ENCODE results near the gene IFNA4.
A peak's percentile ranks its signal among the peaks of the same experiment; 100 is the strongest.

DNA sequence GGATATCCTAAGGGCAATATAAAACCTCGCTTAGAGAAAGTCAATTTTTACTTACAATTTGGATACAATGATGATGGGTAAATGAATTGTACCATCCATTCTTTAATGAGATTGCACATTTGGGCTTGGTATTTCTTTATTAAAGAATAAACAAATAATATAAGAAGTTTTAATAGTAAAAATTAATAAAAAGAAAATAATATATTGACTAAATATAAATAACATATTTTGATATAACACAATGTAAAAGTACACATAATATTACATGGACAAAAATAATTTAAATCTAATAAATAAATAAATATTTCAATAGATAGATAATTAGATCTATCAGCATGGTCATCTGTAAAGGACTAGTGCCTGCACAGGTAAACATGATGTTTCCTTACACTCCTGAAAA is 21.9 kb downstream of the IFNA4 start:
- TF ChIP-seq, protein P1, sequence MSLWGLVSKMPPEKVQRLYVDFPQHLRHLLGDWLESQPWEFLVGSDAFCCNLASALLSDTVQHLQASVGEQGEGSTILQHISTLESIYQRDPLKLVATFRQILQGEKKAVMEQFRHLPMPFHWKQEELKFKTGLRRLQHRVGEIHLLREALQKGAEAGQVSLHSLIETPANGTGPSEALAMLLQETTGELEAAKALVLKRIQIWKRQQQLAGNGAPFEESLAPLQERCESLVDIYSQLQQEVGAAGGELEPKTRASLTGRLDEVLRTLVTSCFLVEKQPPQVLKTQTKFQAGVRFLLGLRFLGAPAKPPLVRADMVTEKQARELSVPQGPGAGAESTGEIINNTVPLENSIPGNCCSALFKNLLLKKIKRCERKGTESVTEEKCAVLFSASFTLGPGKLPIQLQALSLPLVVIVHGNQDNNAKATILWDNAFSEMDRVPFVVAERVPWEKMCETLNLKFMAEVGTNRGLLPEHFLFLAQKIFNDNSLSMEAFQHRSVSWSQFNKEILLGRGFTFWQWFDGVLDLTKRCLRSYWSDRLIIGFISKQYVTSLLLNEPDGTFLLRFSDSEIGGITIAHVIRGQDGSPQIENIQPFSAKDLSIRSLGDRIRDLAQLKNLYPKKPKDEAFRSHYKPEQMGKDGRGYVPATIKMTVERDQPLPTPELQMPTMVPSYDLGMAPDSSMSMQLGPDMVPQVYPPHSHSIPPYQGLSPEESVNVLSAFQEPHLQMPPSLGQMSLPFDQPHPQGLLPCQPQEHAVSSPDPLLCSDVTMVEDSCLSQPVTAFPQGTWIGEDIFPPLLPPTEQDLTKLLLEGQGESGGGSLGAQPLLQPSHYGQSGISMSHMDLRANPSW (CRISPR knock-in tag; conservative IDR thresholded peaks at IDR 0.05; ENCODE audit: low read depth), result no peak
- TF ChIP-seq HMGA2 (CRISPR knock-in tag; IDR thresholded peaks at IDR 0.05) (peak; percentile 90), IRF1 (CRISPR knock-in tag; IDR thresholded peaks at IDR 0.05) (no peak), NFYB (CRISPR knock-in tag; conservative IDR thresholded peaks at IDR 0.05; ENCODE audit: low read depth) (no peak), CREB1 (CRISPR knock-in tag; IDR thresholded peaks at IDR 0.05) (no peak), ATF1 (CRISPR knock-in tag; IDR thresholded peaks at IDR 0.05) (no peak)
- TF ChIP-seq, protein P2, sequence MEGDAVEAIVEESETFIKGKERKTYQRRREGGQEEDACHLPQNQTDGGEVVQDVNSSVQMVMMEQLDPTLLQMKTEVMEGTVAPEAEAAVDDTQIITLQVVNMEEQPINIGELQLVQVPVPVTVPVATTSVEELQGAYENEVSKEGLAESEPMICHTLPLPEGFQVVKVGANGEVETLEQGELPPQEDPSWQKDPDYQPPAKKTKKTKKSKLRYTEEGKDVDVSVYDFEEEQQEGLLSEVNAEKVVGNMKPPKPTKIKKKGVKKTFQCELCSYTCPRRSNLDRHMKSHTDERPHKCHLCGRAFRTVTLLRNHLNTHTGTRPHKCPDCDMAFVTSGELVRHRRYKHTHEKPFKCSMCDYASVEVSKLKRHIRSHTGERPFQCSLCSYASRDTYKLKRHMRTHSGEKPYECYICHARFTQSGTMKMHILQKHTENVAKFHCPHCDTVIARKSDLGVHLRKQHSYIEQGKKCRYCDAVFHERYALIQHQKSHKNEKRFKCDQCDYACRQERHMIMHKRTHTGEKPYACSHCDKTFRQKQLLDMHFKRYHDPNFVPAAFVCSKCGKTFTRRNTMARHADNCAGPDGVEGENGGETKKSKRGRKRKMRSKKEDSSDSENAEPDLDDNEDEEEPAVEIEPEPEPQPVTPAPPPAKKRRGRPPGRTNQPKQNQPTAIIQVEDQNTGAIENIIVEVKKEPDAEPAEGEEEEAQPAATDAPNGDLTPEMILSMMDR (IDR thresholded peaks at IDR 0.05), result no peak

Measured in WTC11 (cell line).